CD14-positive monocyte (primary cell): ENCODE results near the gene RNF212. TPM values are rescaled to one million over a fixed set of nuclear protein-coding genes. Genes with fewer than 3 reads are reported as not detected.

Experiments
- DNase-seq, 3 donors: peaks; one replicate each; pipeline ENCODE4 v3.0.0-alpha.2; 2011 to 2022
- H2AFZ ChIP-seq: 2 replicates; pipeline ENCODE4 v1.6.0; 2012; ENCODE audit warnings: mild to moderate bottlenecking, low read depth, low read length, inconsistent platforms; ENCODE audit not compliant: insufficient read depth, poor library complexity, severe bottlenecking
- H3K27ac ChIP-seq, 2 donors: 1 replicate in 1 of 2; 2 replicates in 1 of 2; pipeline ENCODE4 v1.5.1; 2012 to 2013; ENCODE audit warnings: low read length in 2 of 2, control low read depth in 1 of 2, inconsistent platforms in 1 of 2, low read depth in 1 of 2, mild to moderate bottlenecking in 1 of 2
- H3K27me3 ChIP-seq, 2 donors: one replicate each; pipeline versions ENCODE4 v1.6.0 to v1.6.1; 2011 to 2013; ENCODE audit warnings: low read length in 2 of 2; ENCODE audit not compliant: control insufficient read depth in 2 of 2, insufficient read depth in 2 of 2
- H3K36me3 ChIP-seq, 2 donors: replicated peaks in 1 of 2; 1 replicate in 1 of 2; 2 replicates in 1 of 2; pipeline versions ENCODE4 v1.5.1 to v1.6.1; 2012 to 2013; ENCODE audit warnings: low read length in 2 of 2, control low read depth in 1 of 2, inconsistent platforms in 1 of 2, mild to moderate bottlenecking in 1 of 2; ENCODE audit not compliant: insufficient read depth in 2 of 2, control insufficient read depth in 1 of 2
- H3K4me1 ChIP-seq, 2 donors: 1 replicate in 1 of 2; 2 replicates in 1 of 2; pipeline versions ENCODE4 v1.5.1 to v1.6.1; 2012 to 2013; ENCODE audit warnings: low read length in 2 of 2, control low read depth in 1 of 2, inconsistent platforms in 1 of 2, mild to moderate bottlenecking in 1 of 2, moderate library complexity in 1 of 2; ENCODE audit not compliant: insufficient read depth in 2 of 2, control insufficient read depth in 1 of 2
- H3K4me2 ChIP-seq: replicated peaks from 2 replicates; pipeline ENCODE3; 2012; ENCODE audit warnings: low read length, moderate library complexity, mild to moderate bottlenecking; ENCODE audit not compliant: poor library complexity, severe bottlenecking; ENCODE audit errors: extremely low read depth
- H3K4me3 ChIP-seq, 3 experiments: fragments of 200-600 bp in 1 of 3; sonication (generic) in 1 of 3; replicated peaks in 1 of 3; 1 replicate in 2 of 3; 2 replicates in 1 of 3; pipeline ENCODE4 v1.5.1; 2011 to 2013; ENCODE audit warnings: low read length in 3 of 3, mild to moderate bottlenecking in 3 of 3, control low read depth in 2 of 3, low read depth in 2 of 3, inconsistent platforms in 1 of 3, moderate library complexity in 1 of 3
- H3K79me2 ChIP-seq: 2 replicates; pipeline ENCODE4 v1.6.0; 2012; ENCODE audit warnings: mild to moderate bottlenecking, control low read depth, inconsistent platforms, low read length, moderate library complexity; ENCODE audit not compliant: insufficient read depth
- H3K9ac ChIP-seq: 2 replicates; pipeline ENCODE4 v1.6.0; 2017; ENCODE audit warnings: low read length, mild to moderate bottlenecking; ENCODE audit not compliant: insufficient read depth, poor library complexity, severe bottlenecking
- H3K9me3 ChIP-seq, 2 donors: replicated peaks in 1 of 2; 1 replicate in 1 of 2; 2 replicates in 1 of 2; pipeline versions ENCODE4 v1.5.1 to v1.6.1; 2012 to 2013; ENCODE audit warnings: low read length in 2 of 2, control low read depth in 1 of 2; ENCODE audit not compliant: control insufficient read depth in 1 of 2, insufficient read depth in 1 of 2
- H4K20me1 ChIP-seq: 2 replicates; pipeline ENCODE4 v1.6.0; 2012; ENCODE audit warnings: mild to moderate bottlenecking, low read length, control low read depth, moderate library complexity; ENCODE audit not compliant: insufficient read depth
- H3K27ac Mint-ChIP-seq, 7 donors: one replicate each; pipeline ENCODE4 v1.8.0; 2020; ENCODE audit warnings: mild to moderate bottlenecking in 7 of 7, mixed read lengths in 7 of 7, moderate library complexity in 6 of 7, inconsistent platforms in 2 of 7
- H3K27me3 Mint-ChIP-seq, 3 donors: one replicate each; pipeline ENCODE4 v1.8.0; 2021 to 2022; ENCODE audit warnings: low read depth in 3 of 3, mild to moderate bottlenecking in 3 of 3, mixed read lengths in 3 of 3, moderate library complexity in 3 of 3, inconsistent platforms in 1 of 3
- H3K36me3 Mint-ChIP-seq, 2 donors: one replicate each; pipeline ENCODE4 v1.8.0; 2020; ENCODE audit warnings: mixed read lengths in 2 of 2, inconsistent platforms in 1 of 2, mild to moderate bottlenecking in 1 of 2
- H3K4me1 Mint-ChIP-seq: one replicate; pipeline ENCODE4 v1.8.0; 2020; ENCODE audit warnings: mild to moderate bottlenecking, mixed read lengths
- H3K4me3 Mint-ChIP-seq, 2 donors: one replicate each; pipeline ENCODE4 v1.8.0; 2020; ENCODE audit warnings: mild to moderate bottlenecking in 2 of 2, mixed read lengths in 2 of 2, moderate library complexity in 1 of 2
- H3K9me3 Mint-ChIP-seq, 7 donors: one replicate each; pipeline ENCODE4 v1.8.0; 2020 to 2022; ENCODE audit warnings: mixed read lengths in 7 of 7, mild to moderate bottlenecking in 6 of 7, moderate library complexity in 6 of 7, inconsistent platforms in 2 of 7
- WGBS: methylation state at CpG from one replicate; pipeline ENCODE4 v1.1.5; 2013; ENCODE audit warnings: missing lambda C conversion rate; ENCODE audit not compliant: insufficient coverage; 5-methylcytosine and 5-hydroxymethylcytosine counted together
- intact Hi-C, 2 donors: fragments of 100-400 bp; cut with micrococcal nuclease; formaldehyde crosslinking; loops; one replicate each; pipeline versions ENCODE4 v1.15.0 to v1.15.1; 2023
- polyA plus RNA-seq, 3 donors: library from polyadenylated mRNA; depleted of rRNA in 1 of 3; unstranded in 2 of 3; stranded (reverse) in 1 of 3; fragments of 300-500 nt in 2 of 3; fragments of >200 nt in 1 of 3; fragmentation: Illumina TruSeq in 2 of 3; gene quantifications; 1 replicate in 2 of 3; 2 replicates in 1 of 3; pipeline ENCODE4 v1.2.3, GENCODE V29; 2012 to 2021
- TF ChIP-seq, protein P1 (sequence below): fragments of 200-600 bp; IDR thresholded peaks from one replicate; pipeline ENCODE4 v1.8.0; 2022; ENCODE audit warnings: antibody characterized with exemption, mild to moderate bottlenecking

Gene RNF212
- polyA plus RNA-seq, 3 donors = 0.17 to 0.83 TPM; not detected in 1

DNA sequence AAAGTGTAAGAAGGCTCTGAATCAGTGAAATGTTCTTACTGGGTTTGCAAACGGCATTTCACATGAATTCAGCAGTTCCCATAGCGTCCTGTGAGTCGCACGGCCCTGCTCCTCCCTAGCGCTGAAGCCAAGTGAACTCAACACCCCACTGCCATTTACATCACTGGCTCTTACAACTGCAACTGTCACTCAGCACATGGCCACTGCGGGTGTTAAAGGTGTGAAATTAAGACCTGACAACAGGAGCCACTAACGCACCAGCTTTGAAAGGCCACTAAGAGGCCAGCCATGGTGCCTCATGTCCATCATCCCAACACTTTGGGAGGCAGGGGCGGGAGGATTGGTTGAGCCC is 31.7 kb downstream of the RNF212 start:
- Histone ChIP-seq H3K4me2 (peak overlapping the region; percentile 52), H2AFZ (no peak overlapping the region), H3K9ac (peak overlapping the region; percentile 45), H4K20me1 (no peaks in the 10 kb centered on the region), H3K4me3 (peak overlapping the region in 1 of 3 experiments; percentile 41), H3K4me1 (peaks cover 22 to 24% of the 10 kb centered on the region in 2 donors), H3K79me2 (no peaks in the 10 kb centered on the region), H3K27ac (peak overlapping the region; percentile 4 to 71), H3K9me3 (peaks cover 0 to 3% of the 10 kb centered on the region in 2 donors), H3K36me3 (no peaks in the 10 kb centered on the region), H3K27me3 (no peaks in the 10 kb centered on the region)
- Mint-ChIP-seq H3K36me3 (peaks cover 0 to 3% of the 10 kb centered on the region in 2 donors), H3K4me1 (peaks cover 26% of the 10 kb centered on the region), H3K4me3 (peak overlapping the region; percentile 54 to 77), H3K27ac (peak overlapping the region; percentile 86 to 94 (median 92)), H3K27me3 (peaks cover 10 to 17% (median 11%) of the 10 kb centered on the region in 3 donors), H3K9me3 (peaks cover 0 to 11% (median 0%) of the 10 kb centered on the region in 7 donors)
- intact Hi-C loops = loop anchor here in 1 of 2 donors (5.0 kb wide), 1 partner anchor 39 kb away; no protein-coding TSS in a partner anchor
- peak; percentile 35 to 68 (median 56) for DNase-seq
- TF ChIP-seq, protein P1, sequence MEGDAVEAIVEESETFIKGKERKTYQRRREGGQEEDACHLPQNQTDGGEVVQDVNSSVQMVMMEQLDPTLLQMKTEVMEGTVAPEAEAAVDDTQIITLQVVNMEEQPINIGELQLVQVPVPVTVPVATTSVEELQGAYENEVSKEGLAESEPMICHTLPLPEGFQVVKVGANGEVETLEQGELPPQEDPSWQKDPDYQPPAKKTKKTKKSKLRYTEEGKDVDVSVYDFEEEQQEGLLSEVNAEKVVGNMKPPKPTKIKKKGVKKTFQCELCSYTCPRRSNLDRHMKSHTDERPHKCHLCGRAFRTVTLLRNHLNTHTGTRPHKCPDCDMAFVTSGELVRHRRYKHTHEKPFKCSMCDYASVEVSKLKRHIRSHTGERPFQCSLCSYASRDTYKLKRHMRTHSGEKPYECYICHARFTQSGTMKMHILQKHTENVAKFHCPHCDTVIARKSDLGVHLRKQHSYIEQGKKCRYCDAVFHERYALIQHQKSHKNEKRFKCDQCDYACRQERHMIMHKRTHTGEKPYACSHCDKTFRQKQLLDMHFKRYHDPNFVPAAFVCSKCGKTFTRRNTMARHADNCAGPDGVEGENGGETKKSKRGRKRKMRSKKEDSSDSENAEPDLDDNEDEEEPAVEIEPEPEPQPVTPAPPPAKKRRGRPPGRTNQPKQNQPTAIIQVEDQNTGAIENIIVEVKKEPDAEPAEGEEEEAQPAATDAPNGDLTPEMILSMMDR = no peak
- WGBS = 72% methylated on average over 4 of the region's 8 CpGs

GRCh38 chr4:1080961-1081688 is 32.2 kb downstream of the RNF212 start:
- H4K20me1 ChIP-seq = no peaks in the 10 kb centered on the region
- Mint-ChIP-seq H3K9me3 (peaks cover 0 to 11% (median 0%) of the 10 kb centered on the region in 7 donors), H3K4me3 (peak overlapping the region in 1 of 2 donors; percentile 16), H3K4me1 (peaks cover 26% of the 10 kb centered on the region), H3K27me3 (peaks cover 10 to 17% (median 11%) of the 10 kb centered on the region in 3 donors), H3K27ac (peak overlapping the region; percentile 86 to 94 (median 92)), H3K36me3 (peaks cover 0 to 3% of the 10 kb centered on the region in 2 donors)
- no peak overlapping the region for H2AFZ ChIP-seq
- H3K9me3 ChIP-seq = peaks cover 0 to 3% of the 10 kb centered on the region in 2 donors
- no peaks in the 10 kb centered on the region for H3K27me3 ChIP-seq
- H3K36me3 ChIP-seq = no peaks in the 10 kb centered on the region
- H3K4me3 ChIP-seq = no peak overlapping the region
- TF ChIP-seq, protein P1 = no peak
- intact Hi-C loops = loop anchor here in 1 of 2 donors (5.0 kb wide), 1 partner anchor 39 kb away; no protein-coding TSS in a partner anchor
- no peak overlapping the region for H3K9ac ChIP-seq
- DNase-seq = peak; percentile 37 to 75 (median 48)
- no peaks in the 10 kb centered on the region for H3K79me2 ChIP-seq
- H3K27ac ChIP-seq = peak overlapping the region; percentile 4 to 71
- 78% methylated on average over 6 of the region's 12 CpGs for WGBS
- peaks cover 22 to 24% of the 10 kb centered on the region in 2 donors for H3K4me1 ChIP-seq
- H3K4me2 ChIP-seq = peak overlapping the region; percentile 52
